Measurements from ENCODE around the gene TP53BP1. TPM values are rescaled to one million over a fixed set of nuclear protein-coding genes. Genes with fewer than 3 reads are reported as not detected.

TP53BP1 gene, protein sequence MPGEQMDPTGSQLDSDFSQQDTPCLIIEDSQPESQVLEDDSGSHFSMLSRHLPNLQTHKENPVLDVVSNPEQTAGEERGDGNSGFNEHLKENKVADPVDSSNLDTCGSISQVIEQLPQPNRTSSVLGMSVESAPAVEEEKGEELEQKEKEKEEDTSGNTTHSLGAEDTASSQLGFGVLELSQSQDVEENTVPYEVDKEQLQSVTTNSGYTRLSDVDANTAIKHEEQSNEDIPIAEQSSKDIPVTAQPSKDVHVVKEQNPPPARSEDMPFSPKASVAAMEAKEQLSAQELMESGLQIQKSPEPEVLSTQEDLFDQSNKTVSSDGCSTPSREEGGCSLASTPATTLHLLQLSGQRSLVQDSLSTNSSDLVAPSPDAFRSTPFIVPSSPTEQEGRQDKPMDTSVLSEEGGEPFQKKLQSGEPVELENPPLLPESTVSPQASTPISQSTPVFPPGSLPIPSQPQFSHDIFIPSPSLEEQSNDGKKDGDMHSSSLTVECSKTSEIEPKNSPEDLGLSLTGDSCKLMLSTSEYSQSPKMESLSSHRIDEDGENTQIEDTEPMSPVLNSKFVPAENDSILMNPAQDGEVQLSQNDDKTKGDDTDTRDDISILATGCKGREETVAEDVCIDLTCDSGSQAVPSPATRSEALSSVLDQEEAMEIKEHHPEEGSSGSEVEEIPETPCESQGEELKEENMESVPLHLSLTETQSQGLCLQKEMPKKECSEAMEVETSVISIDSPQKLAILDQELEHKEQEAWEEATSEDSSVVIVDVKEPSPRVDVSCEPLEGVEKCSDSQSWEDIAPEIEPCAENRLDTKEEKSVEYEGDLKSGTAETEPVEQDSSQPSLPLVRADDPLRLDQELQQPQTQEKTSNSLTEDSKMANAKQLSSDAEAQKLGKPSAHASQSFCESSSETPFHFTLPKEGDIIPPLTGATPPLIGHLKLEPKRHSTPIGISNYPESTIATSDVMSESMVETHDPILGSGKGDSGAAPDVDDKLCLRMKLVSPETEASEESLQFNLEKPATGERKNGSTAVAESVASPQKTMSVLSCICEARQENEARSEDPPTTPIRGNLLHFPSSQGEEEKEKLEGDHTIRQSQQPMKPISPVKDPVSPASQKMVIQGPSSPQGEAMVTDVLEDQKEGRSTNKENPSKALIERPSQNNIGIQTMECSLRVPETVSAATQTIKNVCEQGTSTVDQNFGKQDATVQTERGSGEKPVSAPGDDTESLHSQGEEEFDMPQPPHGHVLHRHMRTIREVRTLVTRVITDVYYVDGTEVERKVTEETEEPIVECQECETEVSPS (N-terminal part only)
- 86.2 and 86.8 TPM in 2 replicates for total RNA-seq

DNA sequence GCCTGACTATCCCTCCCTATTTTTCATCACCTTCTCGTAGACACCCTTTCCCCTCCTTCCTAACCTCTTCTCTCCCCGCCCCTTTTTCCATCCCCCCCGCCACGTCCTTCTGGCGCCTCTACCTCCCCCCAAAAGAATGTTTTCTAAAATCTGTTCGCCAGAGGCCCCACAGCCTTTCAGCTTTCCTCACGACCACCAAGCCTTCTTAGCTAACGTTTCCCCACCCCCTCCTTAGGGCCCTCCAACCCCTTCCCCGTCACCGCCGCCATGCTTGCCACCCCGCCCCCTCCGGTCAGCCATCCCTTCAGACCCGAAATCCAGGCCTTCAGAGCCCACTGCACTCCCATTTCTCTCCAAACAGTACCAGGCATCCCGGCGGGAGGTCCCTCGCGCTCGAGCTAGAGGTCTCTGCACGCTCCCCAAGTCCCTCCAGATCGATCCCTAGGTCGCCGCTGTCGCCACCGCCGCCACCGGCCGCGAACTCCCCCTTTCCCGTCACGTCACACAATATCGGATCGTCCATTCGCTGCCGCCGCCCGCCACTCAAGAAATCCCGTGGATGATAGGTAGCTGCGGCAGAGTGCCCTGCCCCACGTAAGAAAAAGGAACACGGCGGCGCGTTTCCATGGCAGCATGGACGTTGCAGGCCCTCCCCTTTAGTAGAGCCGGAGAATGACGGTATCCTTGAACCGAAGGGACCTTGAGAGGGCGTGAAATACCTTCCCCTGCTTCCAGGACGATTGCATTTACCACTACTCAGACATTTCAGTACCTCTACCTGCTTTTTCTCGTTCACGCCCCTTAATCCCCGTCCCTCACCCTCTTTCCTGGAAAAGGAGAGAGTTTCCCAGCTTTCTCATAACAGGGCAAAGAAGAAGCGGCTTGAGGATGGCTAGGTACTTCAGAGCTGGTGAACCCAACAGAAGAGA is at the start of gene TP53BP1:
TSS of gene TP53BP1 (minus strand) at position 484 of the 929 bp plus-strand sequence. CDS start at position 371, 113 bp downstream.

DNA sequence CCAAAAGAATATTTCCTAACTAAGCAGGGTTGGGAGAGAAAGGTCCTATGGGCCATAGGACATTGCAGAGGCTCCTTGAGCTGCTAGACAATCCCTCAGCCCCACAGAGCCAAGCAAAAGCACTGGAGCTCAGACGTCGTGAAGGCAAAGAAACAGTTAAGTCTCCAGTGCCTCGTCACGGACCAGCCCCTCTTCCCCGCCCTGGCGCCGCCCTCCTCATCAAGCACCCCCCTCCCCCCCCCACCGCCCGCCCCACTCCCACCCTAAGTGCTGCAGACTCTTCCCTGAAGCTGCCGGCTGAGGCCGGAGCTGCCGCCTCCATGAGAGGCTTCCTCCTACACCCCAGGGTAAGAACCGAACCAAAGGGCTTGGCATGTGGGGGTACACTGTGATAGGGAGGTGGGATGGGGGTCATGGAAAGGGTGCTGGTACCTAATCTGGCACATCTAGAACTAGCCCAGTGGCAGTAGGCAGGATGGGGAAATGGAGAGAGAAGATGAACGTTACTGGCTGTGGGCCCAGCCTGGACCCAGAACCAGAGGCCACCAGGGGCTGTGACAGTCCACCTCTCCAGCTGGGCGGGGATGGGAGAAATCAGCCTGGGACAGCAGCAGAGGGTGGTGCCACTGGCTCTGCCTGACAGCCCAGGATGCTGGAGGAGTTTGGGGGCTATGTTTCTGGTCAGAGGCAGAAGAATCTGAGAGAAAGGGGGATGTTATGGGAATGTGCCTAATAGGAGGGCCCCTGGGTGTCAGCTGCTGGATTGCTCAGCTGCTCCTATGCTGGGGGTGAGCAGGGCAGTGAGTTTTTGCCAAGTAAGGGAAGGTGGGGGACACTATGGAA is 24.6 kb upstream of the TP53BP1 start, which contains the start of gene MAP1A:
TSS of gene MAP1A (plus strand) at position 255 of the 843 bp plus-strand sequence. CDS start 3,866 bp downstream, outside the sequence.

GRCh38 chr15:43370975-43371974 is 121.7 kb downstream of the TP53BP1 start, which contains the start of the genes TUBGCP4 and ZSCAN29:
TSS of gene TUBGCP4 (plus strand) at chr15:43371101. CDS start at chr15:43371355, 254 bp downstream.
TSS of gene ZSCAN29 (minus strand) at chr15:43371043. CDS start at chr15:43369913, 1,130 bp downstream.

Other genes with a start within 250 kb of the TP53BP1 start
- 0.22 and 0.78 TPM in 2 replicates for gene TGM5, start 226.2 kb downstream of the TP53BP1 start, total RNA-seq
- not detected in 2 replicates for gene TGM7, start 190.9 kb downstream of the TP53BP1 start, total RNA-seq
- gene LCMT2, start 162.6 kb downstream of the TP53BP1 start, total RNA-seq = 7.8 and 8.0 TPM in 2 replicates
- gene ZSCAN29, start 122.1 kb downstream of the TP53BP1 start, total RNA-seq = 21.0 and 24.9 TPM in 2 replicates
- 7.6 and 10.5 TPM in 2 replicates for gene TUBGCP4, start 122.1 kb downstream of the TP53BP1 start, total RNA-seq
- 124 and 126 TPM in 2 replicates for gene MAP1A, start 24.5 kb upstream of the TP53BP1 start, total RNA-seq
- gene PPIP5K1, start 97.1 kb upstream of the TP53BP1 start, total RNA-seq = 23.9 and 24.0 TPM in 2 replicates
- gene CKMT1B, start 100.9 kb upstream of the TP53BP1 start, total RNA-seq = not detected in 2 replicates
- gene STRC, start 125.6 kb upstream of the TP53BP1 start, total RNA-seq = 0.26 and 0.32 TPM in 2 replicates
- 1.5 and 1.8 TPM in 2 replicates for gene CATSPER2, start 155.7 kb upstream of the TP53BP1 start, total RNA-seq
- not detected in 2 replicates for gene CKMT1A, start 200.7 kb upstream of the TP53BP1 start, total RNA-seq